ENCODE data around the gene DPYD.
A peak's percentile ranks its signal among the peaks of the same experiment; 100 is the strongest.

DPYD gene

GRCh38 chr1:97119260-97120158 is 801.3 kb downstream of the DPYD start:
- DNase-seq = no peak

GRCh38 chr1:97114842-97115241 is 806.0 kb downstream of the DPYD start:
- no peak for DNase-seq

- no peak for DNase-seq
Measured at GRCh38 chr1:97112442-97112841, 808.4 kb downstream of the DPYD start.

- peak; percentile 24 for DNase-seq
Measured at GRCh38 chr1:97108179-97108578, 812.7 kb downstream of the DPYD start.

GRCh38 chr1:97105531-97105930 is 815.3 kb downstream of the DPYD start:
- no peak for DNase-seq

GRCh38 chr1:97101509-97101908 is 819.3 kb downstream of the DPYD start:
- no peak for DNase-seq

GRCh38 chr1:97097404-97097925 is 823.4 kb downstream of the DPYD start:
- DNase-seq = no peak

GRCh38 chr1:97095764-97096163 is 825.1 kb downstream of the DPYD start:
- DNase-seq = no peak

- no peak for DNase-seq
Measured at GRCh38 chr1:97094247-97094972, 826.4 kb downstream of the DPYD start.

- no peak for DNase-seq
Measured at GRCh38 chr1:97093741-97094140, 827.1 kb downstream of the DPYD start.

GRCh38 chr1:97092824-97093223 is 828.0 kb downstream of the DPYD start:
- no peak for DNase-seq

GRCh38 chr1:97091679-97092078 is 829.2 kb downstream of the DPYD start:
- no peak for DNase-seq

- DNase-seq = no peak
Measured at GRCh38 chr1:97091263-97091662, 829.6 kb downstream of the DPYD start.

- no peak for DNase-seq
Measured at GRCh38 chr1:97090725-97091124, 830.1 kb downstream of the DPYD start.

GRCh38 chr1:97089173-97089572 is 831.7 kb downstream of the DPYD start:
- no peak for DNase-seq

GRCh38 chr1:97088391-97088790 is 832.4 kb downstream of the DPYD start:
- no peak for DNase-seq

GRCh38 chr1:97084546-97084945 is 836.3 kb downstream of the DPYD start:
- DNase-seq = no peak

- no peak for DNase-seq
Measured at GRCh38 chr1:97082160-97082848, 838.5 kb downstream of the DPYD start.

GRCh38 chr1:97078872-97079271 is 842.0 kb downstream of the DPYD start:
- DNase-seq = no peak

GRCh38 chr1:97077221-97077620 is 843.6 kb downstream of the DPYD start:
- DNase-seq = no peak

GRCh38 chr1:97074771-97075170 is 846.1 kb downstream of the DPYD start:
- no peak for DNase-seq

GRCh38 chr1:97073936-97074335 is 846.9 kb downstream of the DPYD start:
- DNase-seq = no peak

- no peak for DNase-seq
Measured at GRCh38 chr1:97073169-97073568, 847.7 kb downstream of the DPYD start.
